Osteocyte (in vitro differentiated cells): ENCODE data around the gene PRPS1. TPM values are rescaled to one million over a fixed set of nuclear protein-coding genes. Genes with fewer than 3 reads are reported as not detected.
"Not testable (repeated sequence)": the region's sequence is repeated elsewhere in the genome, so short reads cannot be mapped to it uniquely, and the experiment has no call there.

Experiments
- DNase-seq: peaks from one replicate; pipeline ENCODE4 v3.0.0; 2021; ENCODE audit warnings: mixed read lengths; ENCODE audit not compliant: unreplicated experiment; ENCODE audit errors: extremely low spot score
- H3K27ac Mint-ChIP-seq: one replicate; pipeline ENCODE4 v1.8.0; 2021; ENCODE audit warnings: mild to moderate bottlenecking, mixed read lengths; ENCODE audit not compliant: unreplicated experiment
- H3K27me3 Mint-ChIP-seq: one replicate; pipeline ENCODE4 v1.8.0; 2021; ENCODE audit warnings: mixed read lengths; ENCODE audit not compliant: unreplicated experiment
- H3K36me3 Mint-ChIP-seq: one replicate; pipeline ENCODE4 v1.8.0; 2021; ENCODE audit warnings: mixed read lengths; ENCODE audit not compliant: unreplicated experiment
- H3K4me1 Mint-ChIP-seq: one replicate; pipeline ENCODE4 v1.8.0; 2021; ENCODE audit warnings: mixed read lengths; ENCODE audit not compliant: unreplicated experiment
- H3K4me3 Mint-ChIP-seq: one replicate; pipeline ENCODE4 v1.8.0; 2021; ENCODE audit warnings: mild to moderate bottlenecking, moderate library complexity, mixed read lengths; ENCODE audit not compliant: unreplicated experiment
- H3K9me3 Mint-ChIP-seq: one replicate; pipeline ENCODE4 v1.8.0; 2021; ENCODE audit warnings: mixed read lengths; ENCODE audit not compliant: unreplicated experiment
- total RNA-seq: library from RNA; stranded (reverse); gene quantifications from 2 replicates; pipeline ENCODE4 v1.2.1, GENCODE V29; 2021
- TF ChIP-seq, protein P1 (sequence below): fragments of 200-600 bp; sonication (generic); IDR thresholded peaks from 2 replicates; pipeline ENCODE4 v1.5.0; 2021; ENCODE audit warnings: antibody characterized with exemption, mild to moderate bottlenecking, moderate library complexity

The PRPS1 gene
- total RNA-seq, 1 donor from 2014 or later: 27.6 TPM

DNA sequence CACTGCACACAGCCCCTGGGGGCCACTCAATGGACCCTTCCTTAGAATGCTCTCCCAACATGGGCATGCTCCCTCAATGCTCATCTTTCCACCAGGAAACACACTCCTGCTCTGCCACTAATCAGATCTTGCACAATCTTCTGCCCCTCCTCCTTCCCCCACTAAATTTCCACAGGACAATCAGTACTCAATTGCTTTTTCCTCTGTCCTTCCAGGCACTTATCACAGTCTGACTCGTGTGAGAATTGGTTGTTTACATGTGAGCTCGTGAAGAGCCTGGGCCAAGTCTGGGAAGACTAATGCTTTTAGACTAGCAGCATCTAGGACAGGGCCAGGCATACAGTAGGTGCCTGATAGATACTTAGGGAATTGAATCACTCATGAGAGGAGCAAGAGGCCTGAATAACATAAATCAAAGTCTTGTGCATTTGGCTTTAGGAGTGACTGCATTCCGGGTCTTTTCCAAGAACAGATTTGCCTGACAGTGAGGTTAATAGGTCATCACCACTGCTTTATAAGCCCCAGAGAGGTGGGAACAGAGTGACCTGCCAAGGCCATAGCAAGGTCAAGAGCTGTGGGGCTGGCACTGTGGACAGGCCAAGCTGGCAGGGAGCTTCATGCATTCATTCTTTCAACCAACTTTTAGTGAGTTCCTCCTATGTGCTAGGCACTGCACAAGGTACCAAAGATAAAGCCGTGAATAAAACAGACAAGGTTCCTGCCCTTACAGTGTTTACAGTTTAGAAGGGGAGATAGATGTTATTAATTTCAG lies 55.0 kb downstream of the PRPS1 start:
- peaks cover 8% of the 10 kb centered on the region for H3K9me3 Mint-ChIP-seq
- H3K27ac Mint-ChIP-seq: no peak overlapping the region
- no peak for DNase-seq
- H3K4me3 Mint-ChIP-seq: no peak overlapping the region
- TF ChIP-seq, protein P1, sequence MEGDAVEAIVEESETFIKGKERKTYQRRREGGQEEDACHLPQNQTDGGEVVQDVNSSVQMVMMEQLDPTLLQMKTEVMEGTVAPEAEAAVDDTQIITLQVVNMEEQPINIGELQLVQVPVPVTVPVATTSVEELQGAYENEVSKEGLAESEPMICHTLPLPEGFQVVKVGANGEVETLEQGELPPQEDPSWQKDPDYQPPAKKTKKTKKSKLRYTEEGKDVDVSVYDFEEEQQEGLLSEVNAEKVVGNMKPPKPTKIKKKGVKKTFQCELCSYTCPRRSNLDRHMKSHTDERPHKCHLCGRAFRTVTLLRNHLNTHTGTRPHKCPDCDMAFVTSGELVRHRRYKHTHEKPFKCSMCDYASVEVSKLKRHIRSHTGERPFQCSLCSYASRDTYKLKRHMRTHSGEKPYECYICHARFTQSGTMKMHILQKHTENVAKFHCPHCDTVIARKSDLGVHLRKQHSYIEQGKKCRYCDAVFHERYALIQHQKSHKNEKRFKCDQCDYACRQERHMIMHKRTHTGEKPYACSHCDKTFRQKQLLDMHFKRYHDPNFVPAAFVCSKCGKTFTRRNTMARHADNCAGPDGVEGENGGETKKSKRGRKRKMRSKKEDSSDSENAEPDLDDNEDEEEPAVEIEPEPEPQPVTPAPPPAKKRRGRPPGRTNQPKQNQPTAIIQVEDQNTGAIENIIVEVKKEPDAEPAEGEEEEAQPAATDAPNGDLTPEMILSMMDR: no peak
- H3K36me3 Mint-ChIP-seq: no peaks in the 10 kb centered on the region
- no peaks in the 10 kb centered on the region for H3K27me3 Mint-ChIP-seq
- H3K4me1 Mint-ChIP-seq: peaks cover 18% of the 10 kb centered on the region

DNA sequence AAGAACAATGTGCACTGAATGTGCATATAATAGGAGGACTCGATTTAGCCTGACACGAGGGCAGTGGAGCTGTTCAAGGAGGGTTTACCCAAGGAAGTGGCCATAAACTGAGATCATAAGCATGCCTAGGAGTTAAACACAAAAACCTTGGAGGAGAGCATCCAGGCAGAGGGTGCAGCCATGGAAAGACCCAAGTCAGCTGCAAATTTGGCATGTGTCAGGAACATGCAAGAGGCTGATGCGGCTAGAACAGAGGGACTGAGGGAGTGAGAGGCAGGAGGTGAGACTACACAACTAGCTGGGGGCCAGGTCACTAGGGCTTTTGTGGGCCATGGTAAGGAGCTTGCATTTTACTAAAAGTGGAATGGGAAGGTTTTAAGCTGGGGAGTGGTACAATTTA lies 55.6 kb downstream of the PRPS1 start:
- no peak overlapping the region for H3K4me3 Mint-ChIP-seq
- TF ChIP-seq, protein P1: no peak
- no peak overlapping the region for H3K27ac Mint-ChIP-seq
- DNase-seq: no peak
- H3K4me1 Mint-ChIP-seq: peaks cover 16% of the 10 kb centered on the region
- H3K27me3 Mint-ChIP-seq: no peaks in the 10 kb centered on the region
- no peaks in the 10 kb centered on the region for H3K36me3 Mint-ChIP-seq
- peaks cover 8% of the 10 kb centered on the region for H3K9me3 Mint-ChIP-seq

DNA sequence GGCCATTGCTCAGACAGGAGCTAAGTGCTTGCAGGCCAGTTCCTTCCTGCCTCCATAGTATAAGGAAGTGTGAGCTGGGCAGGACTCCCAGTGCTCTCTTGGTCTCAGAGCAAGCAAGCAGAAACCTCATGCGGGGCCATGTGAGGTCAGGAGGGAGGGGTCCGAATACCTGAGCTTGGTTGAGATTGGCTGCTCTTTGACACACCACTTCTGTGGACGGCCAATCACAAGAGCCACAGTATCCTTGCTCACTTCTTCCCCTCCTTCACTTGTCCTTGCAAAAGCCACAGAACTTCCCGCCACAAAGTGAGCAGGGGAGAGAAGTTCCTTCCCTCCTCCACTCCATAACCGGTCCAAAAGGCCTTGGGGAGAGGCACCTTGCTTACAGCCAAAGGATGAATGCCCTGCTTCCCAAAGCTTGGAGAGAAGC lies 56.7 kb downstream of the PRPS1 start:
- no peak overlapping the region for H3K27ac Mint-ChIP-seq
- no peaks in the 10 kb centered on the region for H3K27me3 Mint-ChIP-seq
- H3K4me1 Mint-ChIP-seq: peaks cover 14% of the 10 kb centered on the region
- DNase-seq: no peak
- TF ChIP-seq, protein P1: no peak
- H3K4me3 Mint-ChIP-seq: no peak overlapping the region
- no peaks in the 10 kb centered on the region for H3K36me3 Mint-ChIP-seq
- peaks cover 8% of the 10 kb centered on the region for H3K9me3 Mint-ChIP-seq

DNA sequence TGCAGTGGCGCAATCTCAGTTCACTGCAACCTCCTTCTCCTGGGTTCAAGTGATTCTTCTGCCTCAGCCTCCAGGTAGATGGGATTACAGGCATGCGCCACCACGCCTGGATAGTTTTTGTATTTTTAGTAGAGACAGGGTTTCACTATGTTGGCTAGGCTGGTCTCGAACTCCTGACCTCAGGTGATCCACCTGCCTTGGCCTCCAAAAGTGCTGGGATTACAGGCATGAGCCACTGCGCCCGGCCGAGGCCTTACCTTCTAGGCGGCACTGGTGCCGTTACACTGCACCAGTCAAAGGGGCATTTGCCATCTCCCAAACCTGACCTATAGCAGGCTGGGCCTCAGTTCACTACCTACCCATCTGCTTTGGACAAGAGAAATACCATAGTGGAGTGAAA lies 57.3 kb downstream of the PRPS1 start:
- DNase-seq, H3K27me3 Mint-ChIP-seq, H3K4me3 Mint-ChIP-seq, H3K27ac Mint-ChIP-seq, H3K36me3 Mint-ChIP-seq, H3K9me3 Mint-ChIP-seq: not testable (repeated sequence)
- peaks cover 11% of the 10 kb centered on the region for H3K4me1 Mint-ChIP-seq

DNA sequence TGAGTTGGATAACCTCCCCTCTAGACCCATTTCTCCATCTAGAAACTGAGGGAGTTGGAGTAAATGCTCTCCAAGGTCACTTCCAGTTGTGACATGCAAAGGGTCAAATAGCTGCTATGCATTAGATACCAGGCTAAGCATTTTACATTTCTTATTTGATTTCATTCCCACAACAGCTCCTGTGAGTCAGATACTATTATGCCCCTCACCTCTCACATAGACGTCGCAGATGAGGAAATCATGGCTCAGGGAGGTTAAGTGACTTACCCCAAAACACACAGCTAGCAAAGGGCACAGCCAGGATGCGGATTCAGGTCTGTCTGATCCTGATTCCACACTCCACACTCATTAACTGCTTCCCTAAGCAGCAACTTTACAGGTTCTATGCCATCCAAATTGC lies 57.7 kb downstream of the PRPS1 start:
- Mint-ChIP-seq H3K27me3 (no peaks in the 10 kb centered on the region), H3K36me3 (no peaks in the 10 kb centered on the region), H3K9me3 (no peaks in the 10 kb centered on the region), H3K4me1 (peaks cover 11% of the 10 kb centered on the region), H3K27ac (no peak overlapping the region), H3K4me3 (no peak overlapping the region)
- TF ChIP-seq, protein P1: no peak
- DNase-seq: no peak
